H1 (cell line): Measurements from ENCODE around the gene GRIP1. TPM values are rescaled to one million over a fixed set of nuclear protein-coding genes. Genes with fewer than 3 reads are reported as not detected.

Source experiments
- CREB1 ChIP-seq: IDR thresholded peaks from 2 replicates; pipeline ENCODE4 v1.6.1; 2012; ENCODE audit warnings: inconsistent platforms
- EP300 ChIP-seq, 2 experiments: IDR thresholded peaks; 1 replicate in 1 of 2; 2 replicates in 1 of 2; pipeline ENCODE4 v1.6.1; 2011 to 2012; ENCODE audit warnings: low read depth in 2 of 2, low read length in 2 of 2, mild to moderate bottlenecking in 2 of 2, borderline replicate concordance in 1 of 2, inconsistent platforms in 1 of 2, moderate library complexity in 1 of 2
- KDM1A ChIP-seq: fragments of 200-600, 300-600 bp; sonication (generic); IDR thresholded peaks from 2 replicates; pipeline ENCODE4 v1.7.1; 2016; ENCODE audit warnings: mild to moderate bottlenecking, low read length, borderline replicate concordance
- SIRT6 ChIP-seq: IDR thresholded peaks from one replicate; pipeline ENCODE4 v1.7.1; 2012; ENCODE audit warnings: low read length, inconsistent platforms
- SP4 ChIP-seq: IDR thresholded peaks from 2 replicates; pipeline ENCODE4 v1.6.1; 2012; ENCODE audit warnings: low read length, inconsistent platforms
- YY1 ChIP-seq: IDR thresholded peaks from 2 replicates; pipeline ENCODE4 v1.6.1; 2011; ENCODE audit warnings: low read depth, mild to moderate bottlenecking, low read length
- polyA plus RNA-seq, 7 experiments: library from polyadenylated mRNA; depleted of rRNA in 3 of 7; stranded (reverse) in 5 of 7; unstranded in 2 of 7; fragments of >200 nt in 5 of 7; fragments of 200-250 nt in 2 of 7; gene quantifications; 1 replicate in 5 of 7; 2 replicates in 1 of 7; 4 replicates in 1 of 7; pipeline versions ENCODE4 v1.2.1 to v1.2.3, GENCODE V29; 2011 to 2013; ENCODE audit warnings: missing spikeins in 2 of 7, mixed read lengths in 2 of 7
- total RNA-seq: library from RNA; stranded (reverse); fragmentation: NEBNext Ultra II Directional; extraction: Animal tissue kit (Norgen Biotek cat#: 25700); gene quantifications from 2 replicates; pipeline ENCODE4 v1.2.1, GENCODE V29; 2021
- TF ChIP-seq, protein P1 (sequence below): IDR thresholded peaks from 2 replicates; pipeline ENCODE4 v1.6.1; 2012; ENCODE audit warnings: inconsistent platforms

Gene GRIP1
- total and polyA plus RNA-seq, 2 of the 8 experiments (the other 6 are each of a cell fraction or from before 2014, with no cell fraction given) = 4.5 to 27.3 TPM

DNA sequence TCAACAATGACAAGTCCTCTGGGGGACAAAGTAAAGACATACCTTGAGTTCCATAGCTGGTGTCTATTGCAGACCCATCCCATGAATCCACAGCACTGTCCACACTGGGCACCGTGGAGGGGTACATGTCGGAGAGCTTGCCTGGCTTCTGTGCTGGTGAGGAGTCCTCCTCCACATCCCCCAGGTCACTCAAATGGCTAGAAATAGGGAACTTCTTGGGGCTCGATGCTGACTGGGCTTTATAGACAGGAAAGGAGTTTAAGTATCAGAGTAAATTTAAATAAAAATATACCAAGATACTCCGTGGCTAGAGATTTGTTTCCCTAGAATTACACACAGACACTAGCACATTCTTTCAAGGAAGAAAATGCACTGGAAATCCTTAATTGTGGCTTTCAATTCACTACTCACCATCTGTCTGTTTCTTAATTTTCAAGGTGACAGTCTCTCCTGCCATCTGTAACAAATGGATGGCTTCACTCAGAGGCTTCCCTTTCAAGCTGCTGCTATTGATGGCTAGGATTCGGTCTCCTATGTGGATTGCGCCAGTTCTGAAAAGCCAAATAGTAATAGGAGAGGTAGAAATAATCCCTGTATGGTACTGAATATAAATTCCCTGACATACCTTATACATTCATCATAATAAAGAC, 286.5 kb downstream of the GRIP1 start (continued):
- no peak for TF ChIP-seq SP4
- TF ChIP-seq KDM1A = no peak
- TF ChIP-seq, protein P1, sequence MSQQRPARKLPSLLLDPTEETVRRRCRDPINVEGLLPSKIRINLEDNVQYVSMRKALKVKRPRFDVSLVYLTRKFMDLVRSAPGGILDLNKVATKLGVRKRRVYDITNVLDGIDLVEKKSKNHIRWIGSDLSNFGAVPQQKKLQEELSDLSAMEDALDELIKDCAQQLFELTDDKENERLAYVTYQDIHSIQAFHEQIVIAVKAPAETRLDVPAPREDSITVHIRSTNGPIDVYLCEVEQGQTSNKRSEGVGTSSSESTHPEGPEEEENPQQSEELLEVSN = no peak
- TF ChIP-seq CREB1 = no peak
- TF ChIP-seq YY1 = no peak
- TF ChIP-seq SIRT6 = no peak
- TF ChIP-seq EP300 (IDR thresholded peaks at IDR 0.05; ENCODE audit: borderline replicate concordance in 1 of 2, low read depth in 2 of 2, low read length in 2 of 2) = no peak
